ENCODE results near the gene HOXB4. TPM values are rescaled to one million over a fixed set of nuclear protein-coding genes. Genes with fewer than 3 reads are reported as not detected.

The HOXB4 gene
- polyA plus RNA-seq, 3 donors from 2014 or later: 0.14 to 0.53 TPM; not detected in 1

- no peaks in the 10 kb centered on the region for H3K36me3 Mint-ChIP-seq
- peaks cover 54 to 81% (median 61%) of the 10 kb centered on the region in 3 donors for H3K27me3 Mint-ChIP-seq (ENCODE audit: low read depth in 3 of 3)
- H3K4me1 Mint-ChIP-seq: peaks cover 12 to 32% of the 10 kb centered on the region in 2 donors
- no peak for DNase-seq
- peak overlapping the region in 1 of 5 donors; percentile 36 for H3K4me3 Mint-ChIP-seq
- H3K9me3 Mint-ChIP-seq: no peaks in the 10 kb centered on the region
- H3K27ac Mint-ChIP-seq: peak overlapping the region in 1 of 6 donors; percentile 18
Observed at GRCh38 chr17:48619826-48620449, 41.8 kb upstream of the HOXB4 start.

GRCh38 chr17:48618256-48618896 lies 40.2 kb upstream of the HOXB4 start:
- peaks cover 59 to 79% (median 72%) of the 10 kb centered on the region in 3 donors for H3K27me3 Mint-ChIP-seq (ENCODE audit: low read depth in 3 of 3)
- H3K9me3 Mint-ChIP-seq: no peaks in the 10 kb centered on the region
- peaks cover 22 to 47% of the 10 kb centered on the region in 2 donors for H3K4me1 Mint-ChIP-seq
- DNase-seq: peak; percentile 73 to 80 (median 79)
- peak overlapping the region in 3 of 5 donors; percentile 29 to 65 (median 33) for H3K4me3 Mint-ChIP-seq
- peak overlapping the region in 2 of 6 donors; percentile 45 to 61 for H3K27ac Mint-ChIP-seq
- H3K36me3 Mint-ChIP-seq: no peaks in the 10 kb centered on the region

GRCh38 chr17:48617471-48618255 lies 39.5 kb upstream of the HOXB4 start:
- H3K9me3 Mint-ChIP-seq: no peaks in the 10 kb centered on the region
- peaks cover 26 to 54% of the 10 kb centered on the region in 2 donors for H3K4me1 Mint-ChIP-seq
- DNase-seq: no peak
- peaks cover 61 to 82% (median 76%) of the 10 kb centered on the region in 3 donors for H3K27me3 Mint-ChIP-seq (ENCODE audit: low read depth in 3 of 3)
- H3K4me3 Mint-ChIP-seq: peak overlapping the region in 1 of 5 donors; percentile 59
- H3K27ac Mint-ChIP-seq: peak overlapping the region in 1 of 6 donors; percentile 32
- no peaks in the 10 kb centered on the region for H3K36me3 Mint-ChIP-seq

- Mint-ChIP-seq H3K4me3 (peak overlapping the region in 1 of 5 donors; percentile 59), H3K36me3 (no peaks in the 10 kb centered on the region), H3K27me3 (ENCODE audit: low read depth in 3 of 3) (peaks cover 61 to 81% (median 79%) of the 10 kb centered on the region in 3 donors), H3K9me3 (no peaks in the 10 kb centered on the region), H3K27ac (peak overlapping the region in 1 of 6 donors; percentile 32), H3K4me1 (peaks cover 31 to 61% of the 10 kb centered on the region in 2 donors)
- DNase-seq: no peak
Observed at GRCh38 chr17:48616717-48617470, 38.7 kb upstream of the HOXB4 start.

- no peaks in the 10 kb centered on the region for H3K36me3 Mint-ChIP-seq
- H3K9me3 Mint-ChIP-seq: no peaks in the 10 kb centered on the region
- H3K4me3 Mint-ChIP-seq: peak overlapping the region in 1 of 5 donors; percentile 2
- peaks cover 38 to 69% of the 10 kb centered on the region in 2 donors for H3K4me1 Mint-ChIP-seq
- DNase-seq: no peak
- H3K27ac Mint-ChIP-seq: no peak overlapping the region
- H3K27me3 Mint-ChIP-seq (ENCODE audit: low read depth in 3 of 3): peaks cover 61 to 81% (median 78%) of the 10 kb centered on the region in 3 donors
Observed at GRCh38 chr17:48615963-48616716, 38.0 kb upstream of the HOXB4 start.

- Mint-ChIP-seq H3K9me3 (no peaks in the 10 kb centered on the region), H3K4me3 (peak within 1 kb of the TSS in 4 of 5 donors; percentile 7 to 68 (median 18)), H3K27me3 (ENCODE audit: low read depth in 3 of 3) (peaks cover 63 to 81% (median 76%) of the 10 kb centered on the region in 3 donors), H3K36me3 (no peaks in the 10 kb centered on the region), H3K4me1 (peaks cover 43 to 74% of the 10 kb centered on the region in 2 donors), H3K27ac (peak within 1 kb of the TSS in 3 of 6 donors; percentile 57 to 73 (median 65))
- no peak for DNase-seq
Observed at GRCh38 chr17:48615047-48615962, 37.2 kb upstream of the HOXB4 start, which contains the start of gene HOXB8. HOXB8 (minus strand) TSS chr17:48615292; CDS start chr17:48614704, 588 bp downstream.

GRCh38 chr17:48613862-48614694 lies 35.9 kb upstream of the HOXB4 start:
- no peaks in the 10 kb centered on the region for H3K9me3 Mint-ChIP-seq
- peaks cover 58 to 70% (median 65%) of the 10 kb centered on the region in 3 donors for H3K27me3 Mint-ChIP-seq (ENCODE audit: low read depth in 3 of 3)
- peaks cover 43 to 68% of the 10 kb centered on the region in 2 donors for H3K4me1 Mint-ChIP-seq
- peak in 1 of 3 donors; percentile 17 for DNase-seq
- peak overlapping the region in 2 of 6 donors; percentile 30 to 65 for H3K27ac Mint-ChIP-seq
- no peaks in the 10 kb centered on the region for H3K36me3 Mint-ChIP-seq
- peak overlapping the region; percentile 40 to 94 (median 67) for H3K4me3 Mint-ChIP-seq

- Mint-ChIP-seq H3K4me1 (peaks cover 38 to 58% of the 10 kb centered on the region in 2 donors), H3K27ac (peak overlapping the region in 4 of 6 donors; percentile 0 to 73 (median 40)), H3K27me3 (ENCODE audit: low read depth in 3 of 3) (peaks cover 48 to 62% (median 55%) of the 10 kb centered on the region in 3 donors)
Observed at GRCh38 chr17:48612854-48613691, 34.9 kb upstream of the HOXB4 start.

GRCh38 chr17:48612456-48612853 lies 34.3 kb upstream of the HOXB4 start:
- peak in 2 of 3 donors; percentile 24 to 33 for DNase-seq
- H3K9me3 Mint-ChIP-seq: no peaks in the 10 kb centered on the region
- H3K4me3 Mint-ChIP-seq: peak overlapping the region; percentile 81 to 92 (median 86)
- peaks cover 38 to 57% of the 10 kb centered on the region in 2 donors for H3K4me1 Mint-ChIP-seq
- H3K27me3 Mint-ChIP-seq (ENCODE audit: low read depth in 3 of 3): peaks cover 43 to 57% (median 49%) of the 10 kb centered on the region in 3 donors
- peak overlapping the region; percentile 0 to 73 (median 49) for H3K27ac Mint-ChIP-seq
- H3K36me3 Mint-ChIP-seq: no peaks in the 10 kb centered on the region

More at GRCh38 chr17:48612854-48613691, 34.9 kb upstream of the HOXB4 start:
- Mint-ChIP-seq H3K36me3 (no peaks in the 10 kb centered on the region), H3K4me3 (peak overlapping the region; percentile 81 to 94 (median 91)), H3K9me3 (no peaks in the 10 kb centered on the region)
- peak in 2 of 3 donors; percentile 56 to 58 for DNase-seq

- H3K36me3 Mint-ChIP-seq: no peaks in the 10 kb centered on the region
- H3K4me3 Mint-ChIP-seq: peak overlapping the region; percentile 94 to 100 (median 98)
- H3K27ac Mint-ChIP-seq: peak overlapping the region in 2 of 6 donors; percentile 71 to 86
- H3K9me3 Mint-ChIP-seq: no peaks in the 10 kb centered on the region
- peaks cover 40 to 51% (median 43%) of the 10 kb centered on the region in 3 donors for H3K27me3 Mint-ChIP-seq (ENCODE audit: low read depth in 3 of 3)
- no peak for DNase-seq
- peaks cover 36 to 51% of the 10 kb centered on the region in 2 donors for H3K4me1 Mint-ChIP-seq
Observed at GRCh38 chr17:48611681-48612455, 33.7 kb upstream of the HOXB4 start.

All from immature natural killer cell (primary cell).